Hepatocyte (in vitro differentiated cells): ENCODE results near the gene ZNF541. TPM values are rescaled to one million over a fixed set of nuclear protein-coding genes. Genes with fewer than 3 reads are reported as not detected.

Experiments used
- DNase-seq: peaks from one replicate; pipeline ENCODE4 v3.0.0-alpha.2; 2016; ENCODE audit warnings: low spot score
- H2AFZ ChIP-seq: fragments of 200-600 bp; sonication (generic); 2 replicates; pipeline ENCODE4 v1.6.0; 2016; ENCODE audit warnings: antibody characterized with exemption, mild to moderate bottlenecking
- H3K27ac ChIP-seq: fragments of 200-600 bp; sonication (generic); 2 replicates; pipeline ENCODE4 v1.5.1; 2016; ENCODE audit warnings: mild to moderate bottlenecking
- H3K27me3 ChIP-seq: fragments of 200-600 bp; sonication (generic); 2 replicates; pipeline ENCODE4 v1.6.1; 2016
- H3K36me3 ChIP-seq: fragments of 200-600 bp; sonication (generic); replicated peaks from 2 replicates; pipeline ENCODE4 v1.5.1; 2016; ENCODE audit warnings: low read depth; ENCODE audit not compliant: insufficient read depth
- H3K4me1 ChIP-seq: fragments of 200-600 bp; sonication (generic); 2 replicates; pipeline ENCODE4 v1.5.1; 2016; ENCODE audit warnings: mild to moderate bottlenecking, moderate library complexity; ENCODE audit not compliant: insufficient read depth
- H3K4me2 ChIP-seq: fragments of 200-600 bp; sonication (generic); 2 replicates; pipeline ENCODE4 v1.6.0; 2016
- H3K4me3 ChIP-seq: fragments of 200-600 bp; sonication (generic); 2 replicates; pipeline ENCODE4 v1.5.1; 2016; ENCODE audit warnings: mild to moderate bottlenecking
- H3K79me2 ChIP-seq: fragments of 200-600 bp; sonication (generic); 2 replicates; pipeline ENCODE4 v1.6.0; 2017; ENCODE audit warnings: mild to moderate bottlenecking
- H3K9me2 ChIP-seq: fragments of 200-600 bp; sonication (generic); replicated peaks from 2 replicates; pipeline ENCODE4 v1.6.0; 2017; ENCODE audit warnings: mild to moderate bottlenecking; ENCODE audit not compliant: insufficient read depth
- H3K9me3 ChIP-seq: fragments of 200-600 bp; sonication (generic); 2 replicates; pipeline ENCODE4 v1.5.1; 2016; ENCODE audit warnings: low read depth, mild to moderate bottlenecking
- H4K20me1 ChIP-seq: fragments of 200-600 bp; sonication (generic); 2 replicates; pipeline ENCODE4 v1.6.0; 2016; ENCODE audit warnings: mild to moderate bottlenecking; ENCODE audit not compliant: insufficient read depth, poor library complexity, severe bottlenecking
- CTCF ChIP-seq: fragments of 200-600 bp; sonication (generic); IDR thresholded peaks from 2 replicates; pipeline ENCODE4 v1.5.1; 2016; ENCODE audit warnings: antibody characterized with exemption, mild to moderate bottlenecking; ENCODE audit not compliant: poor library complexity
- EZH2 ChIP-seq: fragments of 200-600 bp; sonication (generic); IDR thresholded peaks from 2 replicates; pipeline ENCODE4 v1.6.1; 2016; ENCODE audit warnings: antibody characterized with exemption, mild to moderate bottlenecking, borderline replicate concordance
- EZH2phosphoT487 ChIP-seq: fragments of 200-600 bp; sonication (generic); IDR thresholded peaks from one replicate; pipeline ENCODE4 v1.6.1; 2018; ENCODE audit warnings: antibody characterized with exemption, mild to moderate bottlenecking, low read depth, moderate library complexity; ENCODE audit not compliant: unreplicated experiment, severe bottlenecking
- WGBS: methylation state at CpG from one replicate; pipeline ENCODE4 v1.1.6; 2016; ENCODE audit warnings: low lambda C conversion rate; ENCODE audit errors: missing lambda C conversion rate; 5-methylcytosine and 5-hydroxymethylcytosine counted together
- polyA plus RNA-seq: library from polyadenylated mRNA; unstranded; fragments of >200 nt; fragmentation: Nextera tagmentation; extraction: Ambion mirVana; gene quantifications from 2 replicates; pipeline ENCODE4 v1.2.1, GENCODE V29; 2016
- total RNA-seq: library from RNA; depleted of rRNA; stranded (reverse); fragments of >200 nt; gene quantifications from 2 replicates; pipeline ENCODE4 v1.2.3, GENCODE V29; 2014

Gene ZNF541
- total and polyA plus RNA-seq, 2 experiments from 2014 or later, result 0.05 to 0.43 TPM

GRCh38 chr19:47613165-47614020 lies 40.4 kb upstream of the ZNF541 start:
- Histone ChIP-seq H3K4me3 (no peak overlapping the region), H3K36me3 (no peaks in the 10 kb centered on the region), H3K27ac (peak overlapping the region; percentile 91), H3K9me3 (no peaks in the 10 kb centered on the region), H4K20me1 (peaks cover 81% of the 10 kb centered on the region), H3K4me2 (peak overlapping the region; percentile 65), H3K27me3 (no peaks in the 10 kb centered on the region), H3K9me2 (no peaks in the 10 kb centered on the region), H2AFZ (no peak overlapping the region), H3K4me1 (peaks cover 22% of the 10 kb centered on the region), H3K79me2 (peaks cover 92% of the 10 kb centered on the region)
- DNase-seq, result peak; percentile 61
- no peak for TF ChIP-seq CTCF
- no peak for TF ChIP-seq EZH2phosphoT487
- no peak for TF ChIP-seq EZH2
- 46% methylated on average over 14 of the region's 14 CpGs for WGBS

- no peaks in the 10 kb centered on the region for H3K9me2 ChIP-seq
- no peak for TF ChIP-seq EZH2
- TF ChIP-seq CTCF, result no peak
- TF ChIP-seq EZH2phosphoT487, result no peak
- H2AFZ ChIP-seq, result no peak overlapping the region
- H3K9me3 ChIP-seq, result no peaks in the 10 kb centered on the region
- H4K20me1 ChIP-seq, result peaks cover 58% of the 10 kb centered on the region
- no peaks in the 10 kb centered on the region for H3K36me3 ChIP-seq
- DNase-seq, result no peak
- H3K4me2 ChIP-seq, result peak overlapping the region; percentile 98
- peak overlapping the region; percentile 100 for H3K27ac ChIP-seq
- H3K4me1 ChIP-seq, result peaks cover 26% of the 10 kb centered on the region
- 67% methylated on average over 7 of the region's 7 CpGs for WGBS
- peaks cover 81% of the 10 kb centered on the region for H3K79me2 ChIP-seq
- H3K27me3 ChIP-seq, result no peaks in the 10 kb centered on the region
- peak overlapping the region; percentile 43 for H3K4me3 ChIP-seq
Observed at GRCh38 chr19:47610902-47611301, 38.0 kb upstream of the ZNF541 start.

- 1% methylated on average over 35 of the region's 50 CpGs for WGBS
- no peaks in the 10 kb centered on the region for H3K36me3 ChIP-seq
- peak overlapping the region; percentile 100 for H3K27ac ChIP-seq
- peaks cover 26% of the 10 kb centered on the region for H3K4me1 ChIP-seq
- H3K4me3 ChIP-seq, result peak overlapping the region; percentile 43
- peaks cover 74% of the 10 kb centered on the region for H3K79me2 ChIP-seq
- no peaks in the 10 kb centered on the region for H3K27me3 ChIP-seq
- H3K9me2 ChIP-seq, result no peaks in the 10 kb centered on the region
- DNase-seq, result peak; percentile 66
- TF ChIP-seq CTCF (no peak), EZH2 (no peak), EZH2phosphoT487 (no peak)
- H2AFZ ChIP-seq, result no peak overlapping the region
- peak overlapping the region; percentile 98 for H3K4me2 ChIP-seq
- peaks cover 51% of the 10 kb centered on the region for H4K20me1 ChIP-seq
- H3K9me3 ChIP-seq, result no peaks in the 10 kb centered on the region
Observed at GRCh38 chr19:47609906-47610894, 37.3 kb upstream of the ZNF541 start.
